ENCODE data around the gene C10orf71. TPM values are rescaled to one million over a fixed set of nuclear protein-coding genes. Genes with fewer than 3 reads are reported as not detected.
A peak's percentile ranks its signal among the peaks of the same experiment; 100 is the strongest.

The C10orf71 gene
- polyA plus RNA-seq, 2 of the 4 experiments (the other 2 are of a cell fraction) = not detected

DNA sequence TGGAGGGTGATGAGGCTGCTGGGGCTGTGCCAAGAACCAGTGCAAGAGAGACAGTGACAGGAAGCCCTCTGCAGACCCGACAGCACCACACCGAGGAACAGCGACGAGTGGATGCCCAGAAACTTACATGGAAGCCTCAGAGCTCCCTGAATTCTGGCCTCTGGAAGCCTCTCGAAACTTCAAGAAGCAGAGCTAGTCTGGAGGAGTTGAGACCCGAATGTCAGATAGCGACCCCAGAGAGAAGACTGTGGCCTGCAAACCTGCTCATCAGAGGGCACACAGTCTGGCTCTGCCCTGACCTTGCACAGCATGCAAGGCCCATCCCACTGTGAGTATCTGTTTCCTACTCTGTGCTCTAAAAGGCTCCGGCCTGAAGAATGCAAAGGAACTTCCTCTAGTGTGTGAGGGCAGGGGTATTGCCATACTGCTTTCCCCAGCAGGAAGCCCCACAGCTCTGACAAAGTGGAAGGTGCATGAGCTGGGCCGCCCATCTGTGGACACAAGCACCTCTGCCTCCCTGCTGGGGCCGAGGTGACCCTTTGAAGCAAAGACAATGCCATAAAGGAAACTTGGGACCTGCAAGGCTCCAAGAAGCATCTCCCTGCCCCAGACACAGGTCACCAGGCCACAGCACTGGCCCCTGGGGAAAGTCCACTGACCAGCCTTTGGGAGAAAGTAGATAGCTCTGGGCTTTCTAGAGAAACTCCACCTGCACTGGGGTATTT is 10.5 kb upstream of the C10orf71 start:
- FAIRE-seq (no peak), DNase-seq (ENCODE audit: low read depth in 1 of 2, low spot score in 1 of 2) (no peak), ATAC-seq (peak in 1 of 2 experiments; percentile 39; a peak in 1 of 6 replicates)
- no peaks in the 10 kb centered on the region for H3K9me3 ChIP-seq
- TF ChIP-seq RCOR1 (IDR thresholded peaks at IDR 0.05; ENCODE audit: low read depth, low read length) (no peak), HEYL (CRISPR knock-in tag; IDR thresholded peaks at IDR 0.05) (no peak), KDM5A (IDR thresholded peaks at IDR 0.05) (no peak), CBX8 (IDR thresholded peaks at IDR 0.05) (no peak), BHLHE40 (IDR thresholded peaks at IDR 0.05; ENCODE audit: low read depth, low read length) (no peak), USF2 (IDR thresholded peaks at IDR 0.05) (no peak), ZFP36 (IDR thresholded peaks at IDR 0.05; ENCODE audit: borderline replicate concordance, partially characterized antibody) (no peak), HOXA7 (CRISPR knock-in tag; IDR thresholded peaks at IDR 0.05) (no peak), BCL3 (IDR thresholded peaks at IDR 0.05) (no peak), MAZ (IDR thresholded peaks at IDR 0.05; ENCODE audit: borderline replicate concordance, low read depth, low read length) (no peak), FOSL2 (IDR thresholded peaks at IDR 0.05) (no peak), FOSL2 (CRISPR knock-in tag; IDR thresholded peaks at IDR 0.05) (no peak), RAD21 (conservative IDR thresholded peaks at IDR 0.05 in 1 of 2, IDR thresholded peaks at IDR 0.05 in 1 of 2) (no peak), EP300 (IDR thresholded peaks at IDR 0.05) (no peak), SREBF2 (IDR thresholded peaks at IDR 0.05) (no peak)
- TF ChIP-seq, protein P1, sequence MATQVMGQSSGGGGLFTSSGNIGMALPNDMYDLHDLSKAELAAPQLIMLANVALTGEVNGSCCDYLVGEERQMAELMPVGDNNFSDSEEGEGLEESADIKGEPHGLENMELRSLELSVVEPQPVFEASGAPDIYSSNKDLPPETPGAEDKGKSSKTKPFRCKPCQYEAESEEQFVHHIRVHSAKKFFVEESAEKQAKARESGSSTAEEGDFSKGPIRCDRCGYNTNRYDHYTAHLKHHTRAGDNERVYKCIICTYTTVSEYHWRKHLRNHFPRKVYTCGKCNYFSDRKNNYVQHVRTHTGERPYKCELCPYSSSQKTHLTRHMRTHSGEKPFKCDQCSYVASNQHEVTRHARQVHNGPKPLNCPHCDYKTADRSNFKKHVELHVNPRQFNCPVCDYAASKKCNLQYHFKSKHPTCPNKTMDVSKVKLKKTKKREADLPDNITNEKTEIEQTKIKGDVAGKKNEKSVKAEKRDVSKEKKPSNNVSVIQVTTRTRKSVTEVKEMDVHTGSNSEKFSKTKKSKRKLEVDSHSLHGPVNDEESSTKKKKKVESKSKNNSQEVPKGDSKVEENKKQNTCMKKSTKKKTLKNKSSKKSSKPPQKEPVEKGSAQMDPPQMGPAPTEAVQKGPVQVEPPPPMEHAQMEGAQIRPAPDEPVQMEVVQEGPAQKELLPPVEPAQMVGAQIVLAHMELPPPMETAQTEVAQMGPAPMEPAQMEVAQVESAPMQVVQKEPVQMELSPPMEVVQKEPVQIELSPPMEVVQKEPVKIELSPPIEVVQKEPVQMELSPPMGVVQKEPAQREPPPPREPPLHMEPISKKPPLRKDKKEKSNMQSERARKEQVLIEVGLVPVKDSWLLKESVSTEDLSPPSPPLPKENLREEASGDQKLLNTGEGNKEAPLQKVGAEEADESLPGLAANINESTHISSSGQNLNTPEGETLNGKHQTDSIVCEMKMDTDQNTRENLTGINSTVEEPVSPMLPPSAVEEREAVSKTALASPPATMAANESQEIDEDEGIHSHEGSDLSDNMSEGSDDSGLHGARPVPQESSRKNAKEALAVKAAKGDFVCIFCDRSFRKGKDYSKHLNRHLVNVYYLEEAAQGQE (IDR thresholded peaks at IDR 0.05) = no peak
- TF ChIP-seq, protein P2, sequence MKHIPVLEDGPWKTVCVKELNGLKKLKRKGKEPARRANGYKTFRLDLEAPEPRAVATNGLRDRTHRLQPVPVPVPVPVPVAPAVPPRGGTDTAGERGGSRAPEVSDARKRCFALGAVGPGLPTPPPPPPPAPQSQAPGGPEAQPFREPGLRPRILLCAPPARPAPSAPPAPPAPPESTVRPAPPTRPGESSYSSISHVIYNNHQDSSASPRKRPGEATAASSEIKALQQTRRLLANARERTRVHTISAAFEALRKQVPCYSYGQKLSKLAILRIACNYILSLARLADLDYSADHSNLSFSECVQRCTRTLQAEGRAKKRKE (CRISPR knock-in tag; IDR thresholded peaks at IDR 0.05; ENCODE audit: low read depth) = no peak
- TF ChIP-seq, protein P3, sequence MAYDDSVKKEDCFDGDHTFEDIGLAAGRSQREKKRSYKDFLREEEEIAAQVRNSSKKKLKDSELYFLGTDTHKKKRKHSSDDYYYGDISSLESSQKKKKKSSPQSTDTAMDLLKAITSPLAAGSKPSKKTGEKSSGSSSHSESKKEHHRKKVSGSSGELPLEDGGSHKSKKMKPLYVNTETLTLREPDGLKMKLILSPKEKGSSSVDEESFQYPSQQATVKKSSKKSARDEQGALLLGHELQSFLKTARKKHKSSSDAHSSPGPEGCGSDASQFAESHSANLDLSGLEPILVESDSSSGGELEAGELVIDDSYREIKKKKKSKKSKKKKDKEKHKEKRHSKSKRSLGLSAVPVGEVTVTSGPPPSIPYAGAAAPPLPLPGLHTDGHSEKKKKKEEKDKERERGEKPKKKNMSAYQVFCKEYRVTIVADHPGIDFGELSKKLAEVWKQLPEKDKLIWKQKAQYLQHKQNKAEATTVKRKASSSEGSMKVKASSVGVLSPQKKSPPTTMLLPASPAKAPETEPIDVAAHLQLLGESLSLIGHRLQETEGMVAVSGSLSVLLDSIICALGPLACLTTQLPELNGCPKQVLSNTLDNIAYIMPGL (CRISPR knock-in tag; IDR thresholded peaks at IDR 0.05; ENCODE audit: borderline replicate concordance) = no peak
- TF ChIP-seq, protein P4, sequence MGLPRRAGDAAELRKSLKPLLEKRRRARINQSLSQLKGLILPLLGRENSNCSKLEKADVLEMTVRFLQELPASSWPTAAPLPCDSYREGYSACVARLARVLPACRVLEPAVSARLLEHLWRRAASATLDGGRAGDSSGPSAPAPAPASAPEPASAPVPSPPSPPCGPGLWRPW (IDR thresholded peaks at IDR 0.05) = no peak
- H3K27ac ChIP-seq = no peak overlapping the region
- POLR2A ChIA-PET = no interaction called here
- no peaks in the 10 kb centered on the region for H3K4me1 ChIP-seq
- no peak overlapping the region for H3K4me3 ChIP-seq
- WGBS (ENCODE audit: missing lambda C conversion rate) = 36% methylated on average over 10 of the region's 10 CpGs
- CTCF ChIA-PET = interaction anchor here (0.6 kb wide), 1 partner anchor 772 kb away, joined by 3 read pairs; no protein-coding TSS in a partner anchor
- no peak overlapping the region for H3K4me2 ChIP-seq

All from A549 (cell line).